OCI-LY3 (cell line): Measurements from ENCODE around the gene KCNA10.

Experiments
- EZH2phosphoT487 ChIP-seq: fragments of 200-600 bp; shearing (Covaris generic); IDR thresholded peaks from 2 replicates; pipeline ENCODE4 v1.6.1; 2018; ENCODE audit warnings: antibody characterized with exemption, mixed run types, low read depth
- TF ChIP-seq, protein P1 (sequence below): fragments of 200-600, 300-600 bp; sonication (generic); IDR thresholded peaks from 2 replicates; pipeline ENCODE4 v1.5.1; 2014; ENCODE audit warnings: antibody characterized with exemption, low read length, low read depth

GRCh38 chr1:110471131-110471530, 47.8 kb downstream of the KCNA10 start:
- TF ChIP-seq, protein P1, sequence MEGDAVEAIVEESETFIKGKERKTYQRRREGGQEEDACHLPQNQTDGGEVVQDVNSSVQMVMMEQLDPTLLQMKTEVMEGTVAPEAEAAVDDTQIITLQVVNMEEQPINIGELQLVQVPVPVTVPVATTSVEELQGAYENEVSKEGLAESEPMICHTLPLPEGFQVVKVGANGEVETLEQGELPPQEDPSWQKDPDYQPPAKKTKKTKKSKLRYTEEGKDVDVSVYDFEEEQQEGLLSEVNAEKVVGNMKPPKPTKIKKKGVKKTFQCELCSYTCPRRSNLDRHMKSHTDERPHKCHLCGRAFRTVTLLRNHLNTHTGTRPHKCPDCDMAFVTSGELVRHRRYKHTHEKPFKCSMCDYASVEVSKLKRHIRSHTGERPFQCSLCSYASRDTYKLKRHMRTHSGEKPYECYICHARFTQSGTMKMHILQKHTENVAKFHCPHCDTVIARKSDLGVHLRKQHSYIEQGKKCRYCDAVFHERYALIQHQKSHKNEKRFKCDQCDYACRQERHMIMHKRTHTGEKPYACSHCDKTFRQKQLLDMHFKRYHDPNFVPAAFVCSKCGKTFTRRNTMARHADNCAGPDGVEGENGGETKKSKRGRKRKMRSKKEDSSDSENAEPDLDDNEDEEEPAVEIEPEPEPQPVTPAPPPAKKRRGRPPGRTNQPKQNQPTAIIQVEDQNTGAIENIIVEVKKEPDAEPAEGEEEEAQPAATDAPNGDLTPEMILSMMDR, result no peak
- TF ChIP-seq EZH2phosphoT487, result no peak
